Limb (tissue), 2 donors: Measurements from ENCODE around the gene DYNLT1.
"Not testable (repeated sequence)": the region's sequence is repeated elsewhere in the genome, so short reads cannot be mapped to it uniquely, and the experiment has no call there.

Experiments used
- DNase-seq, 2 donors: peaks; one replicate each; pipeline ENCODE4 v3.0.0-alpha.2; 2016; ENCODE audit errors: extremely low spot score in 2 of 2

The DYNLT1 gene

DNA sequence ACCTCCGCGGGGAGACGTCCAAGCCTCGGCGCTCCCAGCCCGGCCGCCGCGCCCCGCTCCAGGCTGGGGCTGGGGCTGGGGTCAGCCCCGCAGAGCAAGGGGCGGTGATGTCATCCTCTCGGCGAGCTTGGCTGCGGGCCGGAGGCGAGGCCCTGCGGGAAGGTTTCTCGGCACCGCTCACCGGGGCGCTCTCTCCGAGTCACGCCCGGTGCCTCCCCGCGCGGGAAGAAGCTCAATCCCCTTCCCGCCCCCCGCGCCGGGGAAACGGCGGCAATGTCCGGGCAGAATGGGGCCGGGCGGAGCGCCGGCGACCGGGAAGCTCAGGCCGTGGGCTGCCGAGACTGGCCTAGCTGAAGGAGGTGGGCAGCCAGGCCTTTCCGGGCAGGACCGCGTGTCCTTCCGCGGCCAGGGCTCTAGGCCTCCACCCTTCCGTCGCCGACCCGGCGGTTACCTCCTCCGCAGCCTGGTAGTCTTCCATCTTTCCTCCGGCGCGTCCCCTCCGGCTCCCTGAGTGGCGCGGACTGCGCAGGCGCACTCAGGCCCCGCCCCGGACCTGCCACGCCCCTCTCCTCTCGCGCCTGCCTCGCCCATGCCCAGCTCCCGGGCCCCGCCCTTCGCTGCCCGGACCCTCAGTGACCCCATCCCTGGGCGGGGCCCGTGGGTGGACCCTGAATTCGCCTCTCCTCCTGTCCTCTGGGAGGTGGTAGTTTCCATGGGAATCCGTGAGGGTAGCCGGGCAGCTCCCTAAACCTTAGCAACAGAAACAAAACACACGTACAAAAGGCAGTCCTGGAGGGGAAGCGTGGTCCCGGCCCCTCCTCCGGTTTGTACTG, at the start of gene DYNLT1:
DYNLT1 (minus strand) TSS at position 513 of the 833 bp plus-strand sequence; CDS start at position 478, 35 bp downstream.
- peak; percentile 91 to 98 for DNase-seq

DNA sequence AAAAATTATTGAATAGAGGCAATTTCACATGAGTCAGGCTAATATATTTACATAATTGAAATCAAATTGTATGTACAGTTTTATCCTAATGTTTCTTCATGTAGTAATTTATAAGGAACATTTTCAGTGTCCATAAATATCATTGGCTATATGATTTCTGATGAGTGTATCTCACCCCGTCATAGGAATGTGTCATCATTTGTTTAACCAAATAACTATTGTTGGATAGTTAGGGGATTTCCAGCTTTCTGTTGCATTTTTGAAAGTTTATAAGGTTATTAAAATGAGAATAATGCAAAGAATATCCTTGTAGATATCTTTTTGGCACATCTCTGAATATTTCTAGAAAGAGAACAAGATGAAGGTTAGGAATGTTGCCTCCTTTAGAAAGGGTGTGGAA, 44.3 kb upstream of the DYNLT1 start:
- no peak for DNase-seq

DNA sequence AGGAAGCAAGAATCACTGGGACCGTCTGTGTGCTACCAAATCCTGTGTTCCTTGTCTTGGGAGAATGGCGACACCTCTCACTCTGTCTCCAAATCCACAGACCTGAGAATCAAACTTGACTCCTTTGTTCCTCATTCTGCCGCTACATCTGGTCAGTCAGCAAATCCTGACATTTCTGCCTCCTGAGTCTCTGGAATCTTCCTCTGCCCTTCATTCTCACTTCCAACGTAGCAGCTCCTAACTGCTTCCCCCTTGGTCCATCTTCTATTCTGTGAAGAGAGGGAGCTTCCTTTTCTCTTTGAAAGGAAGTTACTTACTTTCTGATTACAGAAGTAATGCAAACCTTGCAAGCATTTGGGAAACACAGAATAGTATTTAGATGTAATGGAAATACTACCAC, 43.0 kb upstream of the DYNLT1 start:
- no peak for DNase-seq

DNA sequence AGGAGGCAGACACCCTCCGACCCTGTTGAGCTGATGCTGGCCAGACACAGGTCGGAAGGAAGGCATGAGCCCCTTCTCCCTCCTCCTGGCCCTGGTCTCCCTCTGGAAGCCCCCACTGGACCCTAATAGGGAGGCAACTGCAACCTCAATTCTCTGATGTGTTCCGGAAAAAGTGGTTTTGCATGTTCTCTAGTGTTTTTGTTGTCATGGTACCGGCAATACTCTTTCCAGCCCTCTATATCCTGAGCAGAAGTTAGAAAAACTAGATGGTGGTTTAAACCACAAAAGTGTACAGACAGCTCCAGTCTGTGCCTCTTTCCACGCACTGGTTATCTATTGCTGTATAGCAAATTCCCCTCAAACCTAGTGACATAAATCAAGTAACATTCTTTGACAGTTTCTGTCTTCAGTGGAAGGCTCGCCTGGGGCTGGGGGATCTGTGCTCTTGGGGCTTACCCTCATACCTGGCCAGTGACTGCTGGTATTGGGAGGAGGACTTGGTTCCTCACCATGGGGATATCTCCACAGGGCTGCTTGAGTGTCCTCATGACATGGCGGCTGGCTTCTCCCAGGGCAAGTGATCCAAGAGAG, 42.3 kb upstream of the DYNLT1 start:
- DNase-seq = no peak

GRCh38 chr6:158686311-158686710, 41.8 kb upstream of the DYNLT1 start:
- DNase-seq = no peak

DNA sequence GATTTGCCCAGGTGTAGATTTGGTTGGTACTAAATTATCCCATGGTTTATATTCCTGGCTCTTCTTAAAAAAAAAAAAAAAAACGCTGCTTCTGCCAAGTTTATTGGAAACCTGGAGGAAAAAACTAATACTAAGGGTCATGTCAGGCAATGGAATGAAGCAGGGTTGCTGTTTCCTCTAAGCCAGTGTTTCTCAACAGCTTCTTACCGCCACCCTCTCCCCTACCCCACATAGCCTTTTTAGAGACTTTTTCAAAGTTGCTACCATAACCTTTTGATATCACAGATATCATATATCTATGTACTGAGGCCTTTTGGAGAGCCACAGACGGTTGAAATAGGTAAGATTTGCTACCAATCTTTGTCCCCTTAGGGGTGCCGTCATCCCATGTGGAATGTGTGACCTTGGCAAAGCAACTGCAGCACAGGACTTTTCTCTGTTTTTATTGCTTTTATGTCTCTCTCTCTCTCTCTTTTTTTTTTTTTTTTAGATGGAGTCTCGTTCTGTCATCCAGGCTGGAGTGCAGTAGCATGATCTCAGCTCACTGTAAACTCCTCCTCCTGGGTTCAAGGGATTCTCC, 40.3 kb upstream of the DYNLT1 start:
- DNase-seq = no peak

- no peak for DNase-seq
Measured at GRCh38 chr6:158684311-158684710, 39.8 kb upstream of the DYNLT1 start.

DNA sequence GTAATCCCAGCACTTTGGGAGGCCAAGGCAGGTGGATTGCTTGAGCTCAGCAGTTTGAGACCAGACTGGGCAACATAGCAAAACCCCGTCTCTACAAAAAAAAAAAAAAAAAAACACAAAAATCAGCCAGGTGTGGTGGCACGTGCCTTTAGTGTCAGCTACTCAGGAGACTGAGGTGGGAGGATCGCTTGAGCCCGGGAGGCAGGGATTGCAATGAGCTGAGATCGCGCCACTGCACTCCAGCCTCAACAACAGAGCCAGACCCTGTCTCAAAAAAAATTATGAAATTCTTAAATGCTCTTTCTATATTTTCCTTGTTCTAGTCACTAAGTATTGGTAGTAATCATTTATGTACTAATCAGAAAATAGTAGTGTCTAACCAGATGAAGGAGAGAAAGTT, 35.9 kb upstream of the DYNLT1 start:
- DNase-seq = no peak

DNA sequence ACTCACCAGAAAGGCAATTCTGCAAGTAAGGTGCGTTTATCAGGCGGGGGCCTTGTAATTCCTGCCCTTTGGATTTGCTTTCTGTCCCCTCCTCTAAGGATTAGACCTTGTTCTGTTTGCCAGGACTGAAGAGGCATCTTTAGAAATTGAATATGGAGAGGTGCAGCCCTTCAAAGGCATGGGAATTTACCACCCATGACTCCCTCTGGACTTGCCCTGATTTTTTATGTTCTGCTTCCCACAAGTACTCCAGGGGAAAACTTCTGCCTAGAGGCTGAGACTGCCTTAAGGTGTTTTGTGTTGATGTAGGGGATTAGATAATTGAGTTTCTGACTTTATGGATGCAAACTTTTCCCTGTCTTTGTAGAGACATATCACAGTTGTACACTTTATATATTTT, 35.5 kb upstream of the DYNLT1 start:
- DNase-seq = no peak

GRCh38 chr6:158677906-158678578, 33.5 kb upstream of the DYNLT1 start:
- DNase-seq = no peak

DNA sequence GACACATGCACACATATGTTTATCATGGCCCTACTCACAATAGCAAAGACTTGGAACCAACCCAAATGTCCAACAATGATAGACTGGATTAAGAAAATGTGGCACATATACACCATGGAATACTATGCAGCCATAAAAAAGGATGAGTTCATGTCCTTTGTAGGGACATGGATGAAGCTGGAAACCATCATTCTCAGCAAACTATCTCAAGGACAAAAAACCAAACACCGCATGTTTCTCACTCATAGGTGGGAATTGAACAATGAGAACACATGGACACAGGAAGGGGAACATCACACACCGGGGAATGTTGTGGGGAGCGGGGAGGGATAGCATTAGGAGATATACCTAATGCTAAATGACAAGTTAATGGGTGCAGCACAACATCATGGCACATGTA, 32.6 kb upstream of the DYNLT1 start:
- not testable (repeated sequence) for DNase-seq

DNA sequence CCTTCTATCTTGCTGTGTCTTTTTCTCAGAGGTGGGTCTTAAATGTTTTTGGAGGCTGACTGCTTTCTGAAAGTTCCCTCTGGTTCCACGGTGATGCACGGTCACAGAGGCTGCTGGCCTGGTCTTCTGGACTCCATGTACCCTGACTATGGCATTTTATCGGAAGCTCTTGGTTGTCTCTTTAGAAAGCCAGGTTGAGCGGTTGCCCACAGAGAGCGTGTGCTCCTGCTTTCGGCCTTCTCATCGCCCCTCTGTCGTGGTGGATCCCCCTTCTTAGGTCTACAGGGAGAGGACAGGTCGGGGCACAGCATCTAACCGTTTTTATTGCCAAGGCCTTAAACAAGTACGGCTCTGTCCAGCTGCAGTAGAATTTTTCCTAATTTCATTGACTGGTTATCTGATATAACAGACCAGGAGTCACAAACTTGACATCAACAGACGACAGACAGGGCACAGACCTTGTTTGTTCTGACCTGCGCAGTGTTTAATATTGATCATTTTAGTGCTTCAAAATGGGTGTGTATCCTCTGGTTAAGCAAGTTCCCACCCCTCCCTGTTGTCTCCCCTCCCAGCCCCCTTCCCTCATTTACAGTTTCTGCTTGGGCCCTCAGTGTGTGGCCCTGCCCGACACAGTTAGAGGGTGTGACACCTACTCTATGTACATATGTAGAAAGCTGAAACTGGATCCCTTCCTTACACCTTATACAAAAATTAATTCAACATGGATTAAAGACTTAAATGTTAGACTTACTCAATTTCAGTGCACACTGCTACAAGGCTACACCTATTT, 30.0 kb upstream of the DYNLT1 start:
- DNase-seq = no peak

DNA sequence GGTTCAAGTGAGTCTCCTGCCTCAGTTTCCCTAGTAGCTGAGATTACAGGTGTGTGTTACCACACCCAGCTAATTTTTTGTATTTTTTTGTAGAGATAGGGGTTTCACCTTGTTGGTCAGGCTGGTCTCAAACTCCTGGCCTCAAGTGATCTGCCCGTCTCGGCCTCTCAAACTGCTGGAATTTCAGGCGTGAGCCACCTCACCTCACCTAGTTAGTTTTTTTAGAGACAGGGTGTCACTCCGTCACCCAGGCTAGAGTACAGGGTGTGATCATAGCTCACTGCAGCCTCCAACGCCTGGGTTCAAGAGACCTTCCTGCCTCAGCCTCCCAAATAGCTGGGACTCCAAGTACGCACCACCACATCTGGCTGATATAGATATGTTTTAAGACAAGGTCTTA, 28.2 kb upstream of the DYNLT1 start:
- no peak for DNase-seq

DNA sequence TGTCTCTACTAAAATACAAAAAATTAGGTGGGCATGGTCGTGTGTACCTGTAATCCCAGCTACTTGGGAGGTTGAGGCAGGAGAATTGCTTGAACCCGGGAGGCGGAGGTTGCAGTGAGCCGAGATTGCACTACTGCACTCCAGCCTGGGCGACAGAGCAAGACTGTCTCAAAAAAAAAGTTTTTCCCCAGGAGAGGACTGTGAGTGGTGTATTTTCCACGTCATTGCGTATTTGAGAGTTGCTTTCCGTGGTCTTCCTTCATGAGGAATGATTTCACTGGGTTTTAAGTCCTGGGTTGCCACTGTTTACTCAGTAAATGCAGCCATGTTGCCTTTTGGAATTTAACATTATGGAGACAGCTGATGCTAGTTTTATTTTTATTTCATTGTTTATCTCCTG, 27.6 kb upstream of the DYNLT1 start:
- not testable (repeated sequence) for DNase-seq

DNA sequence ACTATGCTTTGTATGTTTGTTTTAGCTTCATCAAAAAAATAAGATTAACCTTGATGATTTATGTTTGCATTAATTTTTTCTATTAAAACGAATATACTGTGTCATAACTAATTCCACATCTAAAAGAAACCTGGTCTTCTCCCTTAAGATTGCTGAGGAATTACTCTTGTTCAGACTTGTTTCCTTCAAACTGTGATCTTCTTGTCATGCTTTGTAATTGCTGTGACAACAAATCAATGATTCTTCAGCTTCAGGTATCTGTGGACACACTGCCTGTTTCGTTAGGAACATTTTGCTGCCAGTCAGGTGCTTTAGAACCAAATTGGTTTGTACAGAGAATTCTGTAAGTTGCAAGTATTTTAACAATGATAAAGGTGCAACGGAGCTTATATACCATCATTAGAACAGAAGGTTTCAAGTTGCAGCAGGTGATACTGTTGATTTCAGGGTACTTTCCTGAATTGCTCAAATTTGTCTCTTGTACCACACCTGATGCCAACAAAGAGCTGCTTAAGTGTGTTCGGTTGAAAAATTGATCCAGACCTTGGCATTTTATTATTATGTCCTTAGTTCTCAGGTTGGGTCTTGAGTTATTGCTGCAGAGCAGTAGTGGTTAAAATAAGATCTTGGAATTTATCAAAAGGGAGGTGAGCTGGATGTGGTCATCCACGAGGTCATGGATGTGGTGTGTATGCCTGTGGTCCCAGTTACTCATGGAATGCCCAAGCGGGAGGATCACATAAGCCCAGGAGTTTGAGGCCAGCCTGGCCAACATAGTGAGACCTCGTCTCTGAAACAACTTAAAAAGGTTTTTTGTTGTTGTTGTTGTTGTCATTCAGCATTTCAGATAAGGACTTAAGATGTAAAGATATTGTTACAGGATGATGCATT, 24.8 kb upstream of the DYNLT1 start:
- DNase-seq = no peak

- no peak for DNase-seq
Measured at GRCh38 chr6:158668707-158669103, 24.2 kb upstream of the DYNLT1 start.

- no peak for DNase-seq
Measured at GRCh38 chr6:158667360-158667981, 22.9 kb upstream of the DYNLT1 start.

- no peak for DNase-seq
Measured at GRCh38 chr6:158666628-158667359, 22.3 kb upstream of the DYNLT1 start.

DNA sequence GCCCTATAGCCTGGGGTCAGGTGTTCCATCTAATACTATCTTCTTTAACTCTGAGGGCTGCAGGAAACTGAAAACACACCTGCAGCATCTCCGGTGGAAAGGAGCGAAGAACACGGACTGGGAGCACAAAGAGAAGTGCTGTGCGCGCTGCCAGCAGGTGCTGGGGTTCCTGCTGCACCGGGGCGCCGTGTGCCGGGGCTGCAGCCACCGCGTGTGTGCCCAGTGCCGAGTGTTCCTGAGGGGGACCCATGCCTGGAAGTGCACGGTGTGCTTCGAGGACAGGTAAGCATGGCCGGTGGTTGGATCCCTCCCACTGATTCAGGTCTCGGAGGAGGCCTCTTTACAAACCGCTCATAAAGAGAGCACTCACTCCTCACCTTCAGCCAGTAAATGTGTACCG, 20.8 kb upstream of the DYNLT1 start:
- DNase-seq = no peak
